BJ (cell line): Measurements from ENCODE around the gene EFCAB6. TPM values are rescaled to one million over a fixed set of nuclear protein-coding genes. Genes with fewer than 3 reads are reported as not detected.

Source experiments
- CTCF ChIA-PET: fragments of 350-600 bp; formaldehyde crosslinking; extraction: SDS; loops from one replicate; lab custom pipeline; 2021; ENCODE audit warnings: antibody characterized with exemption, inconsistent platforms; lab: Yijun Ruan, JAX
- POLR2A ChIA-PET: fragments of 300-600 bp; sonication (Branson Sonifier 250); formaldehyde crosslinking; extraction: SDS; loops from one replicate; lab custom pipeline; 2021; ENCODE audit warnings: antibody characterized with exemption; lab: Charles Lee
- DNase-seq: peaks from one replicate; pipeline ENCODE4 v3.0.0-alpha.2; 2011; ENCODE audit warnings: low read depth
- H3K27me3 ChIP-seq: 2 replicates; pipeline ENCODE4 v1.6.0; 2011; ENCODE audit warnings: low read length; ENCODE audit not compliant: control insufficient read depth, insufficient read depth
- H3K36me3 ChIP-seq: 2 replicates; pipeline ENCODE4 v1.5.1; 2011; ENCODE audit warnings: low read length; ENCODE audit not compliant: control insufficient read depth, insufficient read depth
- H3K4me3 ChIP-seq: 2 replicates; pipeline ENCODE4 v1.5.1; 2011; ENCODE audit warnings: low read depth, mild to moderate bottlenecking, control low read depth, low read length
- CTCF ChIP-seq: IDR thresholded peaks from 2 replicates; pipeline ENCODE4 v1.5.1; 2011; ENCODE audit warnings: low read depth, mild to moderate bottlenecking, control low read depth, inconsistent platforms, low read length, moderate library complexity; ENCODE audit not compliant: insufficient read depth
- polyA plus RNA-seq: library from polyadenylated mRNA; depleted of rRNA; stranded (reverse); fragments of >200 nt; gene quantifications from 2 replicates; pipeline ENCODE4 v1.2.3, GENCODE V29; 2011

Gene EFCAB6
- polyA plus RNA-seq, 1 experiment = 0.75 TPM

- no peak for TF ChIP-seq CTCF
- no peaks in the 10 kb centered on the region for H3K36me3 ChIP-seq
- no peak overlapping the region for H3K4me3 ChIP-seq
- peaks cover 4% of the 10 kb centered on the region for H3K27me3 ChIP-seq
- ChIA-PET POLR2A (no interaction called here), CTCF (interaction anchor here (0.6 to 1.2 kb wide), 2 partner anchors 299 to 774 kb away, joined by 3 read pairs; no protein-coding TSS in a partner anchor)
- DNase-seq = no peak
These were observed 39.2 kb upstream of the EFCAB6 start for GRCh38 chr22:43851058-43851978.

GRCh38 chr22:43850529-43850928 is 38.4 kb upstream of the EFCAB6 start:
- H3K4me3 ChIP-seq = no peak overlapping the region
- no peak for TF ChIP-seq CTCF
- ChIA-PET POLR2A (no interaction called here), CTCF (interaction anchor here (1.0 to 1.5 kb wide), 2 partner anchors 22 to 95 kb away, joined by 3 to 4 read pairs; no protein-coding TSS in a partner anchor)
- no peak for DNase-seq
- H3K36me3 ChIP-seq = no peaks in the 10 kb centered on the region
- peaks cover 4% of the 10 kb centered on the region for H3K27me3 ChIP-seq

- POLR2A ChIA-PET = no interaction called here
- DNase-seq = no peak
- Histone ChIP-seq H3K27me3 (peaks cover 4% of the 10 kb centered on the region), H3K36me3 (no peaks in the 10 kb centered on the region), H3K4me3 (no peak overlapping the region)
- no peak for TF ChIP-seq CTCF
- CTCF ChIA-PET = interaction anchor here (1.0 to 1.5 kb wide), 4 partner anchors 21 to 96 kb away, joined by 3 to 5 read pairs (median 4); no protein-coding TSS in a partner anchor
These were observed 37.6 kb upstream of the EFCAB6 start for GRCh38 chr22:43849731-43850130.

- Histone ChIP-seq H3K27me3 (peaks cover 4% of the 10 kb centered on the region), H3K36me3 (no peaks in the 10 kb centered on the region), H3K4me3 (no peak overlapping the region)
- POLR2A ChIA-PET = no interaction called here
- peak; percentile 54 for TF ChIP-seq CTCF
- DNase-seq = no peak
- CTCF ChIA-PET = interaction anchor here (0.7 to 2.3 kb wide), 6 partner anchors 13 to 103 kb away, joined by 3 to 7 read pairs (median 4); no protein-coding TSS in a partner anchor
These were observed 36.5 kb upstream of the EFCAB6 start for GRCh38 chr22:43848366-43849171.
